Endothelial cell of umbilical vein (primary cell): Measurements from ENCODE around the gene MCC. TPM values are rescaled to one million over a fixed set of nuclear protein-coding genes. Genes with fewer than 3 reads are reported as not detected.

Experiments used
- BruUV-seq: library from RNA; stranded (reverse); fragments of 400-500 nt; replicated peaks from 2 replicates; lab custom pipeline; 2021; lab: Mats Ljungman, UMichigan
- CTCF ChIA-PET: fragments of 300-600, 350-600 bp; sonication (Branson Sonifier 250); formaldehyde crosslinking; loops from one replicate; lab custom pipeline; 2021; ENCODE audit warnings: antibody characterized with exemption, inconsistent platforms; lab: Charles Lee
- POLR2A ChIA-PET: fragments of 300-600, 350-600 bp; sonication (Branson Sonifier 250); formaldehyde crosslinking; loops from one replicate; lab custom pipeline; 2021; ENCODE audit warnings: antibody characterized with exemption, inconsistent platforms; lab: Charles Lee
- DNase-seq: peaks from one replicate; pipeline ENCODE4 v3.0.0-alpha.2; 2011; ENCODE audit warnings: low read depth, low spot score
- FAIRE-seq: peaks from 2 replicates; lab custom pipeline; 2011; peaks lifted over from hg19 to GRCh38; lab: Jason Lieb, UNC
- H2AFZ ChIP-seq: 2 replicates; pipeline ENCODE4 v1.6.0; 2012; ENCODE audit warnings: low read depth, low read length, control low read depth, inconsistent platforms
- H3K27ac ChIP-seq: 2 replicates; pipeline ENCODE4 v1.5.1; 2011; ENCODE audit warnings: low read depth, mild to moderate bottlenecking, control low read depth, low read length, moderate library complexity; ENCODE audit not compliant: insufficient read depth
- H3K27me3 ChIP-seq, 2 experiments: 2 replicates each; pipeline versions ENCODE4 v1.6.0 to v1.6.1; 2011; ENCODE audit warnings: low read length in 2 of 2, mixed read lengths in 1 of 2; ENCODE audit not compliant: control insufficient read depth in 2 of 2, insufficient read depth in 2 of 2
- H3K36me3 ChIP-seq, 2 experiments: 2 replicates in 1 of 2; 3 replicates in 1 of 2; pipeline ENCODE4 v1.5.1; 2011; ENCODE audit warnings: low read length in 2 of 2, mild to moderate bottlenecking in 1 of 2, moderate library complexity in 1 of 2; ENCODE audit not compliant: control insufficient read depth in 2 of 2, insufficient read depth in 2 of 2; ENCODE audit errors: extremely low read depth in 1 of 2
- H3K4me1 ChIP-seq: 3 replicates; pipeline ENCODE4 v1.5.1; 2011; ENCODE audit warnings: mild to moderate bottlenecking, low read length; ENCODE audit not compliant: control insufficient read depth, insufficient read depth; ENCODE audit errors: extremely low read depth
- H3K4me2 ChIP-seq: 2 replicates; pipeline ENCODE4 v1.6.1; 2011; ENCODE audit warnings: low read length, control low read depth, mixed read lengths; ENCODE audit not compliant: insufficient read depth
- H3K4me3 ChIP-seq, 3 experiments: fragments of 200-600 bp in 1 of 3; sonication (generic), shearing (Covaris generic) in 1 of 3; replicated peaks in 1 of 3; 2 replicates each; pipeline ENCODE4 v1.5.1; 2011 to 2016; ENCODE audit warnings: control low read depth in 3 of 3, low read length in 3 of 3, mild to moderate bottlenecking in 2 of 3, inconsistent platforms in 1 of 3, low read depth in 1 of 3, moderate library complexity in 1 of 3; ENCODE audit not compliant: insufficient read depth in 1 of 3
- H3K79me2 ChIP-seq: 2 replicates; pipeline ENCODE4 v1.6.0; 2012; ENCODE audit warnings: low read length, inconsistent platforms; ENCODE audit not compliant: control insufficient read depth, insufficient read depth
- H3K9ac ChIP-seq: replicated peaks from 2 replicates; pipeline ENCODE3; 2011; ENCODE audit warnings: low read length, control low read depth; ENCODE audit not compliant: insufficient read depth; ENCODE audit errors: extremely low read depth
- H3K9me1 ChIP-seq: replicated peaks from 3 replicates; pipeline ENCODE4 v1.6.0; 2011; ENCODE audit warnings: mild to moderate bottlenecking, low read length; ENCODE audit not compliant: control insufficient read depth, insufficient read depth; ENCODE audit errors: extremely low read depth
- H3K9me3 ChIP-seq: replicated peaks from 2 replicates; pipeline ENCODE4 v1.5.1; 2012; ENCODE audit warnings: low read length, inconsistent platforms; ENCODE audit not compliant: control insufficient read depth, insufficient read depth
- H4K20me1 ChIP-seq: replicated peaks from 2 replicates; pipeline ENCODE3; 2011; ENCODE audit warnings: mild to moderate bottlenecking, low read length; ENCODE audit not compliant: control insufficient read depth, insufficient read depth; ENCODE audit errors: extremely low read depth
- CTCF ChIP-seq, 2 donors: IDR thresholded peaks; 1 replicate in 1 of 2; 2 replicates in 1 of 2; pipeline ENCODE4 v1.5.1; 2011; ENCODE audit warnings: low read length in 2 of 2, mild to moderate bottlenecking in 2 of 2, moderate library complexity in 2 of 2, control low read depth in 1 of 2, inconsistent platforms in 1 of 2, low read depth in 1 of 2; ENCODE audit not compliant: insufficient read depth in 1 of 2; ENCODE audit errors: extremely low read depth in 1 of 2
- EZH2 ChIP-seq: IDR thresholded peaks from 2 replicates; pipeline ENCODE4 v1.6.1; 2012; ENCODE audit warnings: borderline replicate concordance, low read depth, mild to moderate bottlenecking, moderate library complexity, low read length, inconsistent platforms; ENCODE audit not compliant: severe bottlenecking
- FOS ChIP-seq: IDR thresholded peaks from 2 replicates; pipeline ENCODE4 v1.6.1; 2011; ENCODE audit warnings: mild to moderate bottlenecking, low read length, moderate library complexity, borderline replicate concordance; ENCODE audit not compliant: insufficient read depth
- GATA2 ChIP-seq: IDR thresholded peaks from 2 replicates; pipeline ENCODE4 v1.7.0; 2011; ENCODE audit warnings: low read depth, mild to moderate bottlenecking, moderate library complexity, mixed read lengths, low read length; ENCODE audit not compliant: insufficient read length, insufficient read depth
- JUN ChIP-seq: IDR thresholded peaks from 2 replicates; pipeline ENCODE4 v1.6.1; 2011; ENCODE audit warnings: borderline replicate concordance, low read depth; ENCODE audit not compliant: insufficient read length, insufficient read depth
- MAX ChIP-seq: IDR thresholded peaks from 2 replicates; pipeline ENCODE4 v1.6.1; 2011; ENCODE audit not compliant: insufficient read depth, insufficient read length
- MYC ChIP-seq: IDR thresholded peaks from one replicate; pipeline ENCODE4 v1.6.1; 2011; ENCODE audit warnings: mild to moderate bottlenecking, low read depth, low read length
- POLR2A ChIP-seq: IDR thresholded peaks from 2 replicates; pipeline ENCODE4 v1.6.1; 2012; ENCODE audit warnings: low read depth, mild to moderate bottlenecking, control low read depth, low read length
- POLR2AphosphoS5 ChIP-seq: IDR thresholded peaks from 2 replicates; pipeline ENCODE4 v1.6.1; 2012; ENCODE audit warnings: low read depth, mild to moderate bottlenecking, control low read depth, low read length, moderate library complexity; ENCODE audit not compliant: insufficient read depth
- dilution Hi-C: fragments of 300-500 bp; cut with MboI; formaldehyde crosslinking; loops from one replicate; pipeline ENCODE4 v1.15.0; 2019; ENCODE audit warnings: low sequenced_read_pairs; ENCODE audit not compliant: extremely low pct_ligation_motif_present
- intact Hi-C: fragments of 100-400 bp; cut with micrococcal nuclease; formaldehyde crosslinking; loops from one replicate; pipeline ENCODE4 v1.10.0; 2022
- polyA plus RNA-seq, 4 experiments: library from polyadenylated mRNA; depleted of rRNA in 3 of 4; stranded (reverse) in 3 of 4; unstranded in 1 of 4; fragments of >200 nt; gene quantifications; 2 replicates each; pipeline versions ENCODE4 v1.2.1 to v1.2.3, GENCODE V29; 2011 to 2012; ENCODE audit warnings: missing spikeins in 1 of 4
- total RNA-seq: library from RNA; stranded (reverse); gene quantifications from 2 replicates; pipeline ENCODE4 v1.2.3, GENCODE V29; 2021

Gene MCC
- total and polyA plus RNA-seq, 2 donors (not counting 3 experiments of a cell fraction or from before 2014, with no cell fraction given), result 6.9 to 27.5 TPM

- intact Hi-C loops (no loop called here), dilution Hi-C loops (no loop called here)
- no TSS peak for BruUV-seq
- TF ChIP-seq FOS, result no peak
- TF ChIP-seq POLR2A, result no peak
- TF ChIP-seq JUN, result no peak
- no peak for TF ChIP-seq MYC
- no peak for TF ChIP-seq GATA2
- TF ChIP-seq EZH2, result no peak
- TF ChIP-seq POLR2AphosphoS5, result no peak
- no peak for TF ChIP-seq MAX
- TF ChIP-seq CTCF (IDR thresholded peaks at IDR 0.05; ENCODE audit: extremely low read depth in 1 of 2, insufficient read depth in 1 of 2, low read depth in 1 of 2, low read length in 2 of 2), result no peak
- DNase-seq, result no peak
- no peaks in the 10 kb centered on the region for H3K9me1 ChIP-seq
- H2AFZ ChIP-seq, result no peak overlapping the region
- H3K79me2 ChIP-seq, result no peaks in the 10 kb centered on the region
- no peaks in the 10 kb centered on the region for H3K27me3 ChIP-seq
- POLR2A ChIA-PET, result no interaction called here
- H3K4me2 ChIP-seq, result no peak overlapping the region
- no peak overlapping the region for H3K9ac ChIP-seq
- H3K4me3 ChIP-seq, result no peak overlapping the region
- no peak for FAIRE-seq
- no peak overlapping the region for H3K27ac ChIP-seq
- no peaks in the 10 kb centered on the region for H4K20me1 ChIP-seq
- peaks cover 8 to 11% of the 10 kb centered on the region in 2 experiments for H3K36me3 ChIP-seq
- CTCF ChIA-PET, result interaction anchor here (2.2 kb wide), 1 partner anchor 10 kb away, joined by 10 read pairs; no protein-coding TSS in a partner anchor
- H3K9me3 ChIP-seq, result no peaks in the 10 kb centered on the region
- H3K4me1 ChIP-seq, result peaks cover 16% of the 10 kb centered on the region
Measured at GRCh38 chr5:113061846-113062780, 426.1 kb downstream of the MCC start.
